GM12865 (cell line): ENCODE results near the gene DAB1.

ENCODE experiments used
- DNase-seq: peaks from one replicate; pipeline ENCODE4 v3.0.0; 2010; ENCODE audit warnings: low read depth
- H3K4me3 ChIP-seq: 2 replicates; pipeline ENCODE4 v1.5.1; 2011; ENCODE audit warnings: mild to moderate bottlenecking, low read depth, low read length, control low read depth
- TF ChIP-seq, protein P1 (sequence below): IDR thresholded peaks from 2 replicates; pipeline ENCODE4 v1.5.1; 2011; ENCODE audit warnings: low read length, control low read depth, low read depth, inconsistent platforms; ENCODE audit not compliant: insufficient read depth; ENCODE audit errors: missing control alignments

Gene DAB1

DNA sequence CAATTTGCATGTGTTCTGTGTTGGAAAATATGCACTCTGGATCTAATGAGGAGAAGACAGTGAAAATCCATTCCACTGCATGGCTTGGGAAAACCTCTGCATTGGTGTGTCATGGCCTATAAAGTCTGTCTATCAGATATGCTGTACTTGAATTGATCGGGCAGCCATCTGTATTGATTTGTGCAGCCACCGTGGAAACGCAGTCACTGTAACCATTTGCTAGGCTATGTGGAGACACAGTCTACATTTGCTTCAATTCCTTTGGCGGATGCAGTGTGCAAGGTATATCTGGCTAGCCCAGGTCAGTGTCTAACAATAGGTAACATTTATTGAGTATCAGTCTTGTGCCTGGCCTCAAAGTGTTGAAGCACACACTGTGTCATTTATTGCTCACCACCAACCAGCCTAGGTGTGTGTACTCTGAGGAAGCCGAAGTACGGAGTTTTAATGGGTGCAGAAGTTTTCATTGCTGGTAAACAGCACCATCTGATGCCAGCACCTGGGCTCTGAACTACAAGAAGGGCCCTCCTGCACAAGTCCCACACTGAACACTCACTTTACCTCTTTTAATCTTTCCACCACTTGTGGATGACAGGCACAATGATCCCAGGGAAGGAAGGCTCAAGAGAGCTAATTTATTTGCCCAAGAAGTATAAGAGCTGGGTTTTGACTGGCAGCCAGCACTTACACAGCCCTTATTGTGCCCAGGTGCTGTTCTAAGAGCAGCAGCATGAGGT is 83.4 kb downstream of the DAB1 start:
- DNase-seq, result no peak
- no peak overlapping the region for H3K4me3 ChIP-seq
- TF ChIP-seq, protein P1, sequence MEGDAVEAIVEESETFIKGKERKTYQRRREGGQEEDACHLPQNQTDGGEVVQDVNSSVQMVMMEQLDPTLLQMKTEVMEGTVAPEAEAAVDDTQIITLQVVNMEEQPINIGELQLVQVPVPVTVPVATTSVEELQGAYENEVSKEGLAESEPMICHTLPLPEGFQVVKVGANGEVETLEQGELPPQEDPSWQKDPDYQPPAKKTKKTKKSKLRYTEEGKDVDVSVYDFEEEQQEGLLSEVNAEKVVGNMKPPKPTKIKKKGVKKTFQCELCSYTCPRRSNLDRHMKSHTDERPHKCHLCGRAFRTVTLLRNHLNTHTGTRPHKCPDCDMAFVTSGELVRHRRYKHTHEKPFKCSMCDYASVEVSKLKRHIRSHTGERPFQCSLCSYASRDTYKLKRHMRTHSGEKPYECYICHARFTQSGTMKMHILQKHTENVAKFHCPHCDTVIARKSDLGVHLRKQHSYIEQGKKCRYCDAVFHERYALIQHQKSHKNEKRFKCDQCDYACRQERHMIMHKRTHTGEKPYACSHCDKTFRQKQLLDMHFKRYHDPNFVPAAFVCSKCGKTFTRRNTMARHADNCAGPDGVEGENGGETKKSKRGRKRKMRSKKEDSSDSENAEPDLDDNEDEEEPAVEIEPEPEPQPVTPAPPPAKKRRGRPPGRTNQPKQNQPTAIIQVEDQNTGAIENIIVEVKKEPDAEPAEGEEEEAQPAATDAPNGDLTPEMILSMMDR, result no peak

DNA sequence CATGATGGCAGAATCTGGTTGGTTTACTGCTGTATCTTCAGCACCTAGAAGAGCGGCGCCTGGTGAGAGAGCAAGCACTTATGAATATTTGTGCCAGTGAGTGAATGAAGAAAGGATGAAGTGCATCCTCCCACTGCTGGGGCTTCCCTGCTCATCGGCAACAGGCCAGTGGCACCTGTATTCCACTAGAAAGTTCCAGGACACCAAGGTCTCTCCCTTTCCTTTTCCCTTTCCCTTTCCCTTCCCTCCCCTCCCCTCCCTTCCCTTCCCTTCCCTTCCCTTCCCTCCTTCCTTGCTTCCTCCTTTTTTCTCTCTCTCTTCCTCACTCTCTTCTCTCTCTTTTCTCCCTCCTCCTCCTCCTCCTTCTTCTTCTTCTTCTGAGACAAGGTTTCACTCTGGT is 86.2 kb downstream of the DAB1 start:
- TF ChIP-seq, protein P1, result no peak
- DNase-seq, result no peak
- no peak overlapping the region for H3K4me3 ChIP-seq

DNA sequence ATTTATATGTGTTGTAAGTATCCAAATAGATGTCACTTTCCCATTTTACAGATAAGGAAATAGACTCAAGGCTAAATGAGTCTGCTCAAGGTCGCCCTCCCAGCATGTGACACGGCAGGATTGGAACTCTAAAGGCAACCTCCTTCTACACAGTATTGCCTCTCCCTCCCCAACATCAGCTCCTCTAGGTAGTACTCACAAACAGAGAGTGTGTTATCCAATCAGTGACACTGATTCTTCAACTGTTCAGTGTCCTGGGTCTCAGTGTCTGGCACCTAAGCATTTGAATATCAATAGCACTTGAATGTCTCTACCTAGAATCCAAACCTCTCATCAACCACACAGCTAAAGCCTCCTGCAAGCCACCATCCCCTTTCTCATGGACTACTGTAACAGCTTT is 87.1 kb downstream of the DAB1 start:
- DNase-seq, result no peak
- TF ChIP-seq, protein P1, result no peak
- no peak overlapping the region for H3K4me3 ChIP-seq

DNA sequence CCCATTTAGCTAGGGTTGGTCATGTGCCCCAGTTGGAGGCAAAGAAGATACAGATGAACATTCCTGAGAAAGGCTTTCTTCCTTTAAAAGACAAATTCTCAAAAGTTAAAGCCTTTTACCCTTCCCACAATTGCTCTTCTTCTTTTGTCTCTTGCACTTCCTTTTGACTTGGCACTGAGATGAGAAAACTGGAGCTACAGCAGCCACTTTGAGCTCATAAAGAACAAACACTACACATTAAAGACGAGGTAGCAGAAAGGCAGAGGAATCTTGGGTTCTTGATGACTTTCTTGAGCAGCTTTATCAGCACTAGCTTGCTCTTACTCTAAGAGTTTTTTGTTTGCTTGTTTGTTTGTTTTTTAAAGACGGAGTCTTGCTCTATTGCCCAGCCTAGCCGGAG is 92.2 kb downstream of the DAB1 start:
- TF ChIP-seq, protein P1, result no peak
- H3K4me3 ChIP-seq, result no peak overlapping the region
- DNase-seq, result no peak

DNA sequence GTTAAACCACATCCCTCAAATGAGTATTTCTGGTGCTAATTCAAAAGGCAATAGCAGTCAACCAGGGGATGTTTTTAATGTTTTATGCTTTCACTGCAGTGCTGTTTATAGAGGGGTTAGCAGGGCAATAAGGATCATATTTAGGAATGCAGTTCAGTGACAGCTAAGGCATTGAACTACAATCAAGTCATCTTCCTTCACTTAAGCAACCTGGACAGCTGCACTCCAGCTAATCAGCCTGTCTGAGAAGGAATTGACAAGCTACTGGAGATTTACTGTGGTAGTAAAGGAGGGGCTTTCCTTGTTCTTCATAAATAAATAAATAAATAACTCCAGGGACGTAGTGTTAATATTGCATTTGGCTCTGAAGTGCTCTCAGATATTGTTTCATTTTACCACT is 93.9 kb downstream of the DAB1 start:
- DNase-seq, result no peak
- TF ChIP-seq, protein P1, result no peak
- H3K4me3 ChIP-seq, result no peak overlapping the region

DNA sequence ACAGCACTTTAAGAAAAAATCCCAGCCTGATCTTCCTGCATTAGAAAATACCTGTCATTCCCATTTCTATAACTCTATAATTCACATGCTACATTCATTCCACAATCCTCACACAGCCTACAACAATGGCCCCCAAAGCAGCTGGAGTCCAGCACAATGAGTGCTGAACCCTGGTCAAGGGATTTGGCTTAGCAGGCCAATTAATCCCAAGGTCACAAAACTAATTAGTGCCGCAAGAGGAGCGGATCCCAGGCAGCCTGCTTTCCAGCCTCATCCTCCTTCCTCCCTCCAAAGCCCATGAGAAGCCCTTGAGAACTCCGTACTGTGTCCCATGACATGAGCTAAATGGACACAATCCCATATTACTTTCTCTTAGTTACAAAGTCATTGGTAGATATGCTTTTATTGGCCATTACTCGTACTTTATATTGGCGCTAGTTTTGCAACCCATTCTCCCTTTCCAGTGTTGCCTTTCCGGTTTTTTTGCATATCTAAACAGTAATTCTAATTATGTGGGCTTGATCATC is 94.8 kb downstream of the DAB1 start:
- H3K4me3 ChIP-seq, result no peak overlapping the region
- no peak for DNase-seq
- TF ChIP-seq, protein P1, result no peak

DNA sequence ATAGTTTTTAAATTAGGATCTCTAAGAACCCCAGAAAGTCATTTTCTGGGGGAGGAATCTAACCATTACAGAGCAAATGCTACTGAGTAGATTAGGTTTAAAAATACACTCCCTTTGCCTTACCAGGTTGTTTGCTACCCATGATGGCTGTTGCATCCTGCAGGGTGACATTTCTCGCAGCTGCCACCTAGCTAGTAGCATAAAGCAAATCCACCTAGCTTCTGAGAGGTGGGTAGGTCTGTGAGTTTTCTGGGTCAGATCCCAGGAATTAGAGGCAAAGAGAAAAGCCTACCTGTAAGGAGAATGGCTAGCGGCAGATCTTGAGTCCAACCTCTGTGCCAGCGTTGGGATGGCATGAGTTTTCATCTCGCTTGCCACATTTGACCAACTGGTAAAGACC is 95.9 kb downstream of the DAB1 start:
- TF ChIP-seq, protein P1, result no peak
- H3K4me3 ChIP-seq, result no peak overlapping the region
- DNase-seq, result no peak
